SK-N-SH treated with all-trans-retinoic acid at 6 μM for 48 hours (cell line): ENCODE data around the gene LMF1.

Experiments
- BACH2 ChIP-seq: fragments of 250-450 bp; sonication (Bioruptor Pico); IDR thresholded peaks from 2 replicates; pipeline ENCODE4 v1.9.0; 2021; ENCODE audit warnings: mild to moderate bottlenecking, borderline replicate concordance
- PATZ1 ChIP-seq: fragments of 250-450 bp; sonication (Bioruptor Pico); IDR thresholded peaks from 2 replicates; pipeline ENCODE4 v1.8.0; 2020; ENCODE audit warnings: mild to moderate bottlenecking, moderate library complexity, borderline replicate concordance
- RARB ChIP-seq: fragments of 250-450 bp; sonication (Bioruptor Pico); IDR thresholded peaks from 2 replicates; pipeline ENCODE4 v1.8.0; 2021; ENCODE audit warnings: mild to moderate bottlenecking, moderate library complexity

DNA sequence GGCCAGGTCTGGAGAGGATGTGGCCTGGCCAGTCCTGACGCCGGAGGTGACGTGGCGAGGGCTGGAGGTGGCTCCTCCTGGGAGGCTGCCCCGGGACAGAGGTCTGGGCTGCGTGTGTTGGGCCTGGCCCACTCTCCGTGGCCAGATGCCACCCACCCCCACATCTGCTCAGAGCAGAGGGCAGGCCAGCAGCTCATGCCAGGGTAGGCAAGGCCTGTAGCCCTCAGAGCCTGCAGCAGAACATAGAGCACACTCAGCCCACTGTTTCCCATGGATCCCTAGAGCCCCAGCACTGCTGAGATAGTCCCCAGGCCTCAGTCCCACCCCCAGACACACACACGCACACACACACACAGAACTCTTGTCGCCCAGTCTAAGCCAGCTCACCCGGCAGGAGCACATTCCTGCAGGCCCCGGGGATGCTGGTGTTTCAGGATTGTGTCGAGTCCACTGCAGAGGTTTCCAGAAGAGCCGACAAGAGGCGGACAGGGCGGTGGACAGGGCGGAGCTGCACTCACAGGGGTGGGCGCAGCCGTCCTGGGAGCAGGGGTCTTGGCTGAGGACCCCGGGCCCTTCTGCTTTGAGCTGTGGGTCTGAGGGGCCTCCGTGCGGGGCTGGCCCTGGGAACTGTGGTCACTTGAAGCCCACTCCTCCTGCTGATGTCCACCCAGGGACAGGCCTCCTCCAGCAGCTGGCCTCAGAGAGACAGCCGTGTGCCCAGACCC lies 44.1 kb upstream of the LMF1 start:
- TF ChIP-seq RARB (CRISPR knock-in tag) = no peak
- TF ChIP-seq PATZ1 = no peak
- no peak for TF ChIP-seq BACH2 (CRISPR knock-in tag)
